Measurements from ENCODE around the gene LYPD4. TPM values are rescaled to one million over a fixed set of nuclear protein-coding genes. Genes with fewer than 3 reads are reported as not detected.

The LYPD4 gene
- polyA plus RNA-seq, 2 of the 4 experiments (the other 2 are of a cell fraction), result not detected

DNA sequence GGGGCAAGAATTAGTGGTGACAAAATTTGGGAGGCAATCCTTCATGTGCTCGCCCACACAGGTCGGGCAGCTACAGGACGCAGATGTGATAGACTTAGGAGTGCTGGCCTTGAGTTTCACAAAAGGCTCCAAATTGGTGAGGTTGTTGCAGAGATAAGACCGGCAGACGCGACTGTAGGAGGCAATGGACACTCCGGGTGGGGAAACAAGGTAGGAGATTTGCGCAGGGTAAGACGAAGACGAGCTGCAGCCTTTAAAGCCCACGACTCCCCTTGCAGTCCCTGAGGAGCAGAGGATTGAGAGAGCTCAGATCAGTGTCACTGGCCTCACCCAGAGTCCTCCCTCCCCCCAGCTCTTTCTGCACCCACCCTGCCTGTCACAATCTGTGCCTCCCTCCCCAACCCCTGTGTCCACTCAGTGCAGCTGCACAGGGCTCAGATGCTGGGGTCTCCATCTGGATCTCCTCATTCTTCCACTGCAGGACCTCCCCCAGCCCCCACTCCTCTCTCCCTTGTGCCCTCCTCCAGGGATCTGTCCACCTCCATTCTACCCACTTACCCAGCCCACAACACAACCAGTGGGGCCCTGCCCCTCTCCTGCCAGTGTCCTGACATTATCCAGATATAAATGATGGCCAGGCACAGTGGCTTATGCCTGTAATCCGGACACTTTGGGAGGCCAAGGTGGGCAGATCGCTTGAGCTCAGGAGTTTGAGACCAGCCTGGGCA is 6.3 kb downstream of the LYPD4 start:
- no peak for FAIRE-seq
- ATAC-seq, result peak; percentile 7 to 20; a peak in 4 of 6 replicates
- TF ChIP-seq CEBPB (IDR thresholded peaks at IDR 0.05), result no peak
- no peak for TF ChIP-seq ZC3H11A (IDR thresholded peaks at IDR 0.05)
- TF ChIP-seq ZNF302 (CRISPR knock-in tag; IDR thresholded peaks at IDR 0.05), result no peak
- TF ChIP-seq HOXA7 (CRISPR knock-in tag; IDR thresholded peaks at IDR 0.05), result no peak
- TF ChIP-seq NR3C1 (IDR thresholded peaks at IDR 0.05), result no peak
- no peak for TF ChIP-seq CBX2 (IDR thresholded peaks at IDR 0.05; ENCODE audit: borderline replicate concordance, low read depth)
- TF ChIP-seq MAX (IDR thresholded peaks at IDR 0.05), result no peak
- TF ChIP-seq, protein P1, sequence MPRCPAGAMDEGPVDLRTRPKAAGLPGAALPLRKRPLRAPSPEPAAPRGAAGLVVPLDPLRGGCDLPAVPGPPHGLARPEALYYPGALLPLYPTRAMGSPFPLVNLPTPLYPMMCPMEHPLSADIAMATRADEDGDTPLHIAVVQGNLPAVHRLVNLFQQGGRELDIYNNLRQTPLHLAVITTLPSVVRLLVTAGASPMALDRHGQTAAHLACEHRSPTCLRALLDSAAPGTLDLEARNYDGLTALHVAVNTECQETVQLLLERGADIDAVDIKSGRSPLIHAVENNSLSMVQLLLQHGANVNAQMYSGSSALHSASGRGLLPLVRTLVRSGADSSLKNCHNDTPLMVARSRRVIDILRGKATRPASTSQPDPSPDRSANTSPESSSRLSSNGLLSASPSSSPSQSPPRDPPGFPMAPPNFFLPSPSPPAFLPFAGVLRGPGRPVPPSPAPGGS (IDR thresholded peaks at IDR 0.05), result no peak
- no peak for TF ChIP-seq HDAC2 (IDR thresholded peaks at IDR 0.05)
- TF ChIP-seq, protein P2, sequence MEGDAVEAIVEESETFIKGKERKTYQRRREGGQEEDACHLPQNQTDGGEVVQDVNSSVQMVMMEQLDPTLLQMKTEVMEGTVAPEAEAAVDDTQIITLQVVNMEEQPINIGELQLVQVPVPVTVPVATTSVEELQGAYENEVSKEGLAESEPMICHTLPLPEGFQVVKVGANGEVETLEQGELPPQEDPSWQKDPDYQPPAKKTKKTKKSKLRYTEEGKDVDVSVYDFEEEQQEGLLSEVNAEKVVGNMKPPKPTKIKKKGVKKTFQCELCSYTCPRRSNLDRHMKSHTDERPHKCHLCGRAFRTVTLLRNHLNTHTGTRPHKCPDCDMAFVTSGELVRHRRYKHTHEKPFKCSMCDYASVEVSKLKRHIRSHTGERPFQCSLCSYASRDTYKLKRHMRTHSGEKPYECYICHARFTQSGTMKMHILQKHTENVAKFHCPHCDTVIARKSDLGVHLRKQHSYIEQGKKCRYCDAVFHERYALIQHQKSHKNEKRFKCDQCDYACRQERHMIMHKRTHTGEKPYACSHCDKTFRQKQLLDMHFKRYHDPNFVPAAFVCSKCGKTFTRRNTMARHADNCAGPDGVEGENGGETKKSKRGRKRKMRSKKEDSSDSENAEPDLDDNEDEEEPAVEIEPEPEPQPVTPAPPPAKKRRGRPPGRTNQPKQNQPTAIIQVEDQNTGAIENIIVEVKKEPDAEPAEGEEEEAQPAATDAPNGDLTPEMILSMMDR (IDR thresholded peaks at IDR 0.05), result no peak
- Histone ChIP-seq H3K4me1 (no peaks in the 10 kb centered on the region), H3K4me3 (no peak overlapping the region), H3K9me3 (no peaks in the 10 kb centered on the region), H3K4me2 (no peak overlapping the region), H3K27ac (no peak overlapping the region)
- ChIA-PET POLR2A (interaction anchor here (0.9 kb wide), 1 partner anchor 22 kb away, joined by 3 read pairs; the partner anchor contains the start of gene RPS19), CTCF (interaction anchor here (0.5 to 11.2 kb wide), 11 partner anchors 15 to 260 kb away, joined by 3 to 243 read pairs (median 7); partner anchors contain the start of genes CEACAM3 and RPS19)
- 22% methylated on average over 13 of the region's 13 CpGs for WGBS (ENCODE audit: missing lambda C conversion rate)
- no peak for DNase-seq (ENCODE audit: low read depth in 1 of 2, low spot score in 1 of 2)

DNA sequence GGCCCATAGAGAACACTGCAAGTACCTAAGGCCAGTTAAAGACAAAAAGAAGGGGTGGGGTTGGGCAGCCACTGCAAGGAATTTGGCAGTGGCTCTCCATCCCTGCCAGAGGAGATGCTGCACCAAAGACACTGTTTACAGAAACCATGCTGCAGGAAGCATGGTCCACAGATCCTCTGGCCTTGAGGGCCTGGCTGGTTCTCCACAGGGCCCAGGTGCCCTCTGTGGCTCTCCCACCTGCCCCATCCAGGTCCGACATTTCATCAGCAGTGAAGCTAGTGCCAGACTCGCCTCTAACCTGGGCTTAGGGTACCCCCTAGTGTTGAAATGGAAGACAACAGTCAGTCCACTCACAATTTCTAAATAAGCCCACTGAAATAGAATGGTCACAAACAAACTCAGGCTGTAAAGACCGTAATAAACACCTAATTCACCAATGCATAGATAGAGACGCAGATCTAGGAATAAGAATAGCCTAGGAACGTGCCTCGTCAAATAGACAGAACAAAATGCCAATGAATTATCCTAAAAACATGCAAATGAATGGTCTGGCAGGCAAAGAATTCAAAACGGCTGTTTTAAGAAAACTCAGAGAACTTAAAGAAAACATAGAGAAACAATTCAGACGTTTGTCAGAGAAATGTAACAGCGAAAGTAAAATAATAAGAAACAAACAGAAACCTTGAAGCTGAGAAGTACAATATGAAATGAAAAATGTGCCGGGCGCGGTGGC is 23.3 kb downstream of the LYPD4 start:
- Histone ChIP-seq H3K9me3 (no peaks in the 10 kb centered on the region), H3K27ac (no peak overlapping the region), H3K4me2 (no peak overlapping the region), H3K4me3 (no peak overlapping the region), H3K4me1 (no peaks in the 10 kb centered on the region)
- CTCF ChIA-PET, result interaction anchor here (0.5 to 18.4 kb wide), 35 partner anchors 10 to 428 kb away, joined by 3 to 428 read pairs (median 5); partner anchors contain the start of genes CEACAM3, CEACAM6 and RPS19
- POLR2A ChIA-PET, result interaction anchor here (0.6 kb wide), 1 partner anchor 112 kb away, joined by 6 read pairs; the partner anchor contains the start of gene CEACAM5
- ATAC-seq (peak; percentile 92 to 96), FAIRE-seq (peak; percentile 99), DNase-seq (ENCODE audit: low read depth in 1 of 2, low spot score in 1 of 2) (peak; percentile 82 to 94)
- TF ChIP-seq MYC (IDR thresholded peaks at IDR 0.05; ENCODE audit: borderline replicate concordance, low read length) (no peak), HOXB5 (CRISPR knock-in tag; IDR thresholded peaks at IDR 0.05) (no peak), MAX (IDR thresholded peaks at IDR 0.05) (no peak), CBX8 (IDR thresholded peaks at IDR 0.05) (no peak), ZC3H11A (IDR thresholded peaks at IDR 0.05) (peak; percentile 2; the same call in 1 of the 2 replicates), FOXS1 (CRISPR knock-in tag; IDR thresholded peaks at IDR 0.05) (no peak), SMC3 (IDR thresholded peaks at IDR 0.05) (peak; percentile 50), JUNB (IDR thresholded peaks at IDR 0.05) (no peak), ATOH8 (CRISPR knock-in tag; IDR thresholded peaks at IDR 0.05; ENCODE audit: low read depth) (no peak), RAD21 (conservative IDR thresholded peaks at IDR 0.05 in 1 of 2, IDR thresholded peaks at IDR 0.05 in 1 of 2) (peak; percentile 86 to 96), ZSCAN20 (CRISPR knock-in tag; IDR thresholded peaks at IDR 0.05) (no peak), ESRRA (IDR thresholded peaks at IDR 0.05; ENCODE audit: borderline replicate concordance, low read length) (no peak)
- TF ChIP-seq, protein P1 (IDR thresholded peaks at IDR 0.05), result no peak
- TF ChIP-seq, protein P2 (IDR thresholded peaks at IDR 0.05), result peak; percentile 91
- TF ChIP-seq, protein P3, sequence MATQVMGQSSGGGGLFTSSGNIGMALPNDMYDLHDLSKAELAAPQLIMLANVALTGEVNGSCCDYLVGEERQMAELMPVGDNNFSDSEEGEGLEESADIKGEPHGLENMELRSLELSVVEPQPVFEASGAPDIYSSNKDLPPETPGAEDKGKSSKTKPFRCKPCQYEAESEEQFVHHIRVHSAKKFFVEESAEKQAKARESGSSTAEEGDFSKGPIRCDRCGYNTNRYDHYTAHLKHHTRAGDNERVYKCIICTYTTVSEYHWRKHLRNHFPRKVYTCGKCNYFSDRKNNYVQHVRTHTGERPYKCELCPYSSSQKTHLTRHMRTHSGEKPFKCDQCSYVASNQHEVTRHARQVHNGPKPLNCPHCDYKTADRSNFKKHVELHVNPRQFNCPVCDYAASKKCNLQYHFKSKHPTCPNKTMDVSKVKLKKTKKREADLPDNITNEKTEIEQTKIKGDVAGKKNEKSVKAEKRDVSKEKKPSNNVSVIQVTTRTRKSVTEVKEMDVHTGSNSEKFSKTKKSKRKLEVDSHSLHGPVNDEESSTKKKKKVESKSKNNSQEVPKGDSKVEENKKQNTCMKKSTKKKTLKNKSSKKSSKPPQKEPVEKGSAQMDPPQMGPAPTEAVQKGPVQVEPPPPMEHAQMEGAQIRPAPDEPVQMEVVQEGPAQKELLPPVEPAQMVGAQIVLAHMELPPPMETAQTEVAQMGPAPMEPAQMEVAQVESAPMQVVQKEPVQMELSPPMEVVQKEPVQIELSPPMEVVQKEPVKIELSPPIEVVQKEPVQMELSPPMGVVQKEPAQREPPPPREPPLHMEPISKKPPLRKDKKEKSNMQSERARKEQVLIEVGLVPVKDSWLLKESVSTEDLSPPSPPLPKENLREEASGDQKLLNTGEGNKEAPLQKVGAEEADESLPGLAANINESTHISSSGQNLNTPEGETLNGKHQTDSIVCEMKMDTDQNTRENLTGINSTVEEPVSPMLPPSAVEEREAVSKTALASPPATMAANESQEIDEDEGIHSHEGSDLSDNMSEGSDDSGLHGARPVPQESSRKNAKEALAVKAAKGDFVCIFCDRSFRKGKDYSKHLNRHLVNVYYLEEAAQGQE (IDR thresholded peaks at IDR 0.05), result no peak
- WGBS (ENCODE audit: missing lambda C conversion rate), result 28% methylated on average over 12 of the region's 12 CpGs
